DMS79 (cell line): Measurements from ENCODE around the gene PSPH.

Experiments used
- DNase-seq: peaks from one replicate; lab custom pipeline; 2025; lab: John Stamatoyannopoulos, UW

The PSPH gene

DNA sequence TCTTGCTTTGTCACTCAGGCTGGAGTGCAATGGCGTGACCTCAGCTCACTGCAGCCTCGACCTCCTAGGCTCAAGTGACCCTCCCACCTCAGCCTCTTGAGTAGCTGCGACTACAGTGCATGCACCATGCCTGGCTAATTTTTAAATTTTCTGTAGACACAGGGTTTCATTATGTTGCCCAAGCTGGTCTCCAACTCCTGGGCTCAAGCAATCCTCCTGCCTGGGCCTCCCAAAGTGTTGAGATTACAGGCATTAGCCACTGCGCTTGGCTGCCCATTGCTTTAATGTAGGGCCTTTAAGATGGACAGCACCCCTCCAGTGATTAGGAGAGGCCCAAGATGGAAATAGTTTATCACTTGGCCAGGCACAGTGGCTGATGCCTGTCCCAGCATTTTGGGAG, 47.5 kb downstream of the PSPH start:
- DNase-seq = no peak

DNA sequence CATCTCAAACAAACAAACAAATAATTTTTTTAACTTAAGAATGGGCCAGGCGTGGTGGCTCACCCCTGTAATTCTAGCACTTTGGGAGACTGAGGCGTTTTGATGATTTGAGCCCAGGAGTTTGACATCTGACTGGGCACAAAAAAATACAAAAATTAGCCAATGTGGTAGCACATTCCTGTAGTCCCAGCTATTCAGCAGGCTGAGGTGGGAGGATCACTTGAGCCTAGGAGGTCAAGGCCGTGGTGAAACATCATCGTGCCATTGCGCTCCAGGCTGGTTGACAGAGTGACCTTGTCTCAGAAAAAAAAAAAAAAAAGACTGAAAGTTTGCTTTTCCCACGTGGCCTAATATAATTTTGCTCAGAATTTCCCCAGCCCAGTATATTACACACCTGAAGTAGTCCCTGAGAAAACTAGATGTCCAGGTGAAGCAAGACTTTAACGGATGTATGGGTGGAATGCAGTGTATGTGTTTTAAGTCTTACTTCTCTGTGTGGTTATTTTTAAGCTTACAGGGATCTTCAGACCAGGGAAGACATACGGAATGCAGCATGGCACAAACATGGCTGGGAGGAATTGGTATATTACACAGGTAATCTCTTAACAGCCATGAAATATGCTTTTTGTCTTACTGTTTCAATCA, 54.3 kb downstream of the PSPH start:
- no peak for DNase-seq

DNA sequence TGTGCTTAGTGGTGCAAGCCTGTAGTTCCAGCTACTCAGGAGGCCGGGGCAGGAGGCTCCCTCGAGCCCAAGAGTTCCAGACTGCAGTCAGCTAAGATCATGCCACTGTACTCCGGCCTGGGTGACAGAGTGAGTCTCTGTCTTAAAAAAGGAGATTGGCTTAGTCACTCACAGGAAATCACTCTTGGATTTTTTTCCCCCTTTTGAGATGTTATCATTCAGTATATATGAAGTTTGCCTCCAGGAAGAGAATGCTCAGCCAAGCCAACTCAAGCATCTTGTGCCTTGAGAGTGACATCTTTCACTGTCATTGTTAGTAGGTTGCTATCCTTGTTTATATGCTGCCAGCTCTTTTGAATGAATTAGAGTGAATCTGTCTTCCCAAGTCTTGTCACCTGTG, 58.9 kb downstream of the PSPH start:
- no peak for DNase-seq

GRCh38 chr7:55983537-55983936, 67.7 kb downstream of the PSPH start:
- no peak for DNase-seq

GRCh38 chr7:55980266-55980665, 71.0 kb downstream of the PSPH start:
- DNase-seq = no peak

DNA sequence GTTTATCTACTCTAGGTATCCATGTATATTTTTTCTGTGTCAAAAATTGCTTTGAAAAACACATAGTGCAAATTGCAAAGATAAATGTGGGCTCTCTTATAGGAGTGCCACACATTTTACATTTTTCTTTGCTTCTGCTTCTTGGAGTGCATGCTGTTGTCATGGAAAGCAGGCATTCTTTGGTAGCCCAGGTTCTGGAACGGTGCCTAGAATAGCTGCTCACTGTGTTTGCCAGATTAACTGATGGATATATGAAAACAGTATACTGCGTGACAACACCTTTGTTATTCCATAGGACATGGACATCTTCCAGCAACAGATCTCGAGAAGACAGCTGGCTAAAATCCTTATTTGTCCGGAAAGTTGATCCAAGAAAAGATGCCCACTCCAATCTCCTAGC, 73.4 kb downstream of the PSPH start:
- no peak for DNase-seq

DNA sequence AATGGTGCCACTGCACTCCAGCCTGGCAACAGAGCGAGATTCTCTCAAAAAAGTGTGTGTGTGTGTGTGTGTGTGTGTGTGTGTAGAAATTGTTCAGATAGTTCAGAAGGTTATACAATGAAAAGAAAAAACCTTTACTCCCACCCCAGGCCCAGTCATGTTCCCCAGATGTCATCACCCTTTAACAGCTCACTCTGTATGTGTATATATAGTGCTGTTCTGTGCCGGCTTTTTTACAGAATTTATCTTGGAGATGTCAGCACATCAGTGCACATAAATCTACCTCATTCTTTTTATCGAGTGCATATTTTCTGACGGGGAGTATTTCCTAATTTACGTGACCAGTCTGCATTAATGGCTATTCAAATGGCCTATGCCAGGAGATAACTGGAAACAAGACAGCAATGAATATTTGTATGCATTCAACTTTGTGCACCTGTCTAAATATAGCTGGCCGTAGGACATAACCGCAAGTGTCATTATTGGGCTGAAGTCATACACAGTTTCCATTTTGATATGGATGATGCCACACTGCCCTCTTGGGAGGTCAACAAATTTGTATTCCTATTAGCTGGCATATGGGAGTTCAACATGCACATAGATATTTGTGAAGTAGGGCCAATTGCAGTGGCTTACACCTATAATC, 75.1 kb downstream of the PSPH start:
- DNase-seq = no peak

DNA sequence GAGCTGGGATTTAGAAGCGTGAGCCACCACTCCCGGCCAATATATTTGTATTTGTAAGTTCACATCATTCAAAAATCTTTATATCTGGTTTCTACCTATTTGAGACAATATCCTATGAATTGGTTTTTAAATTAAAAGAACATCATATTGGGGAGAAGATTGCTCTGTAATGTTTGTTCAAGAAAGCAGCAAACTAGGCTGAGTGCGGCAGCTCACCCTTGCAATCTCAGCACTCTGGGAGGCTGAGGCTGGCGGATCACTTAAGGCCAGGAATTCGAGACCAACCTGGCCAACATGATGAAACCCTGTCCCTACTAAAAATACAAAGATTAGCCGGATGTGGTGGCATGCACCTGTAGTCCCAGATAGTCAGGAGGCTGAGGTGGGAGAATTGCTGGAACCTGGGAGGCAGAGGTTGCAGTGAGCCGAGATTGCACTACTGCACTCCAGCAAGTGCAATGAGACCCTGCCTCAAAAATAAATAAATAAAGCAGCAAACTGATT, 77.4 kb downstream of the PSPH start:
- DNase-seq = no peak

GRCh38 chr7:55970978-55971377, 80.3 kb downstream of the PSPH start:
- DNase-seq = no peak

- no peak for DNase-seq
These were observed 80.7 kb downstream of the PSPH start for GRCh38 chr7:55970561-55970960.

DNA sequence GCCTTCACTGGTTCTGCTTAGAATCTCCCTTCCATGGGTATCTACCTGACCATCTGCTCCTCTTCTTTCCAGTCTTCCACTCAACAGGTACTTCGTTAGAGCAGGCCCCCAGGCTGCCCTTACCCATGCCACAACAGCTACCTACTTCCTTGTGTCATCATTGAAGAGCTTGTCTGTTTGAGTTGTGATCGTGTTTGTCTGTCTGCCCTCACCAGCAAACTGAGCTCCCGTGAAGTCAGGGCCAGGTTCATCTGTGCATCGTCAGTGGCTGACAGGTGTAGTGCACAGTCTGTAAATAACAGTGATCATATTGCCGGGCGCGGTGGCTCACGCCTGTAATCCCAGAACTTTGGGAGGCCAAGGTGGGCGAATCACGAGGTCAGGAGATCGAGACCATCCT, 81.9 kb downstream of the PSPH start:
- DNase-seq = no peak

GRCh38 chr7:55966851-55967250, 84.4 kb downstream of the PSPH start:
- DNase-seq = no peak

DNA sequence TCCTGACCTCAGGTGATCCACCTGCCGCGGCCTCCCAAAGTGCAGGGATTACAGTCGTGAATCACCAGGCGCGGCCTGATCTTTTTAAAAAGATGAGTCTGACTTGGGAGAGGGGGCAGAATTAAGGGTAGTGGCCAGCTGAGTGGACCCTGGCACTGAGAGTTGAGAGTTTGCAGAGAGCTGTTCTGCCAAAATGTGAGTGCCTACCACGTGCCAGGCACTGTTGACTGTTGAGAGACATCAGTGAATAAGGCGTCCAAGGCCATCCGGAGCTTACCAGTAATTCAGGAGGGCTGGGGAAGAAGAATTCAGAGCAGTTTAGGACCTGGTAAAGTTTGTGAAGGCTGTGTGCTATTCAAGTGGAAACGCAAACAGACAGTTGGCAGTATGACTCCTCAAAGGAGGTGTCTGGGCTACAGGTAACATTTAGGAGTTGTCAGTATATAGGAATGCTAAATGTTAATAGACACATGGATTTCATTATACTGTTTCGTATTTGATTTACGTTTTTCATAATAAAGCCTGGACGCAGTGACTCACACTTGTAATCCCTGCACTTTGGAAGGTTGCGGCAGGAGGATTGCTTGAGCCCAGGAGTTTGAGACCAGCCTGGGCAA, 85.3 kb downstream of the PSPH start:
- no peak for DNase-seq

- DNase-seq = no peak
These were observed 86.2 kb downstream of the PSPH start for GRCh38 chr7:55965100-55965470.

DNA sequence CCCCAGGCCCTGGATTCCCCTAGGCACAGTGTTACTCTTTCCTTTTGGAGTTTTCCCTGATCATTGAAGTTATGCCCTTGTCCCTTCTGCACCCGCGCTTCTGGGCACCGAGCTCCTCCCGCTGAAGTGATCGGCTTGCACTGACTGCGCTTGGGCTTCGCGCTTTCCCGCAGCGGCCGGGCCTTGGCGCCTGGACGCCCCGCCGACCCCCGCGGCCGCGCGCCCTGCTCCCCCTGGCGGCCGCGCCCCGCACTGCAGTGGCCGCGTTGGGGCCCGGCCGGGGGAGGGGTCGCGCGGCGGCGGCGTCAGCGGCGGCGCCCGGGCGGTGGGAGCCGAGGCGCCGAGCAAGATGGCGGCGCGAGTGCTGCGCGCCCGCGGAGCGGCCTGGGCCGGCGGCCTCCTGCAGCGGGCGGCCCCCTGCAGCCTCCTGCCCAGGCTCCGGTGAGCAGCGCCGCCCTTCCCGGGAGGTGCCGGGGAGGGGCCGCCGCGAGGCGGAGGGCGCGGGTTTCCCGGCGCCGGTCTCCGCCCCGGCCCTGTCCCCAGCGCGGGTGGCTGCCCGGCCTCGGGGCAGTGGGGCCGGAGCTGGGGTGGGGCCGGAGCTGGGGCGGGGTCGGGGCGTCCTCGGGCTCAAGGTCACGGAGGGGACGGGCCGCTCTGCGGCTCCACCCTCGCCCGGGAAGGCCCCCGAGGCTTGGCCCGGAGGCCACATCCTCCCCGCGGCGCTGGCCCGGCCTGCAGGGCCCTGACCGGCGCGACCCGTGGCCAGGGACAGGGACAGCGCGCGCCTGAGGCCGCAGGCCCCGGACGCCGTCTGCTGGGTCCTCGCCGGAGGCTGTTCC, 86.8 kb downstream of the PSPH start, which contains the start of gene NIPSNAP2:
Gene NIPSNAP2 (plus strand): TSS at position 325 of the 839 bp plus-strand sequence. CDS start 25 bp downstream, at position 350.
- peak; percentile 24 for DNase-seq

DNA sequence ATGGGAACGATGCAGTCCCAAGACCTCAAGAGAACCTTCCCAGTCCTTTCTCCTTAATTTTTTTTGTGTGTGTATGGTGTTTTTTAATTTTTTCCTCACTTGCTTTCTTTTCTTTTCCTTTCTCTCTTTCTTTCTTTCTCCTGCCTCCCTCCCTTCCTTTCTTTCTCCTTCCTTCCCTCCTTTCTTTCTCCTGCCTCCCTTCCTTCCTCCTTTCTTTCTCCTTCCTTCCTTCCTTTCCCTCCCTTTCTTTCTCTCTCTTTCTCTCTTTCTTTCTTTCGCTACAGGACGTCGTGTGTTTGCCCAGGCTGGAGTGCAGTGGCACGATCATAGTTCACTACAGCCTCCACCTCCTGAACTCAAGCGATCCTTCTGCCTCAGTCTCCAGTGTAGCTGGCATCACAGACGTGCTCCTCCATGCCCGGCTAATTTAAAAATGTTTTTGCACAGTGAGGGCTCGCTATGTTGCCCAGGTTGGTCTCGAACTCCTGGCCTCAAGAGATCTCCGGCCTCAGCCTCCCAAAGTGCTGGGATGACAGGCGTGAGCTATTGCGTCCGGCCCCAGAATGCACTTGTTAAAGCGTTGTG, 87.6 kb downstream of the PSPH start:
- DNase-seq = no peak

DNA sequence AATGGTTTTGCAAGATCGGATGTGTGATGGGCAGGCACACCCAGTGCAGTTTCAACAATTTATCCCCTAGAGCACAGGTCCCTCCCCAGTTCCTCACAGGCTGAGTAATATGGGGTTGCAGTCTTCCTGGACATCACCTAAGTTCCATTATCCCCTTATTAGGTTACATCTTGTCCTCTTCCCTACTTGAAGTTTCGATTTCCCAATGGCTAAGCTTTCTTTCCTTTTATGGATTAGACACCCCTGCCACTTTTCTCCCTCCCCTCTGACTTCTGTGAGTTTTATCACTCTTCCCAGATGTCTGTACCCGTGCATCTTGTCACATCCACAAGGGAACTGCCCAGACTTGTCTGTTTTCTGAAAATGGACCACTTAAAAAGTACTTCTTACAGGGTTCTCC, 89.2 kb downstream of the PSPH start:
- no peak for DNase-seq
